Measurements from ENCODE around the gene SH3RF3.

SH3RF3 gene

DNA sequence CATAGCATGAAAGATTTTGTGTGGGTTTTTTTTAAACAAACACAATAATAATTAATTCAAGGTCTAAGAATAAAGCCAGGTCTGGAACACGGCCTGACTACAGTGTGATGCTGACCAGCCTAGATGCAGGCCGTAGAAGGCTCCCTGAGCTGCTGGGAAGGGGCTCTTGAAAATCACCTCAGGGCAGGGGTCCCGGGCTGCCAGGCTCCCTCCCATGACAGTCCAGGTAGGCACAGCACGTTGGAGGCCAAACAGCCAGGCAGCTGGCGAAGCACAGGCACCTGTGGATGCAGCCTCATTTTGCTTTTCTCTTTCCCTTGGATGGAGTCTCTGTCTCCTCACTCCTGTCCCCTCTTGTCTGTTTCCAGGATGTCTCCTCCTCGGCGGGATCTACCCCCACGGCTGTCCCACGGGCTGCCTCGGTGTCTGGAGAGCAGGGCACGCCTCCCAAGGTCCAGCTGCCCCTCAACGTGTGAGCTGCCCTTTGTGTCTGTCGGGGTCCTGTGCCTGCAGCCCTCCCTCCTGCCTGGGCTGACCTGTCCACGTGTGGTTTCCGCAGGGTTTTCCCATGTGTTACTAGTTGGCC is 290.3 kb downstream of the SH3RF3 start:
- no peak for DNase-seq (ENCODE audit: low spot score)

DNA sequence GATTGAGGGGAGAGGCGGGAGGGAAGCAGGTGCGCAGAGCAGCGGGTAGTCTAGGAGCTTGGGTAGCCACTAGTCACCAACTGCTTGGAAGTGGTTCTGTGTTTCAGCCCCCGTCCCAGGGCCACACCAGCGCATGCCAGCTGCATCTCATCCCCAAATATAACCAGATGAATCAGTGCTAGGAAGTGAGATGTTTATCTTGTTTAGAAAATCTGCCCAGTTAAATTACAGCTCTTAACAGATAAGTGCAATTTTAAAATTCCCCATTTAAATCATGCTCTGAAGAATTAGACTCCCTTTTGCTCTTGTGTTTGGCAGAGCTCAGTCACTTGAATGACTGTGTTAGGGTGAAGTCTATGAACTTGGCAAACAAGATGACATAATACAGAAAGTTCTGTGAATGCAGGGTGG is 291.0 kb downstream of the SH3RF3 start:
- no peak for DNase-seq (ENCODE audit: low spot score)

DNA sequence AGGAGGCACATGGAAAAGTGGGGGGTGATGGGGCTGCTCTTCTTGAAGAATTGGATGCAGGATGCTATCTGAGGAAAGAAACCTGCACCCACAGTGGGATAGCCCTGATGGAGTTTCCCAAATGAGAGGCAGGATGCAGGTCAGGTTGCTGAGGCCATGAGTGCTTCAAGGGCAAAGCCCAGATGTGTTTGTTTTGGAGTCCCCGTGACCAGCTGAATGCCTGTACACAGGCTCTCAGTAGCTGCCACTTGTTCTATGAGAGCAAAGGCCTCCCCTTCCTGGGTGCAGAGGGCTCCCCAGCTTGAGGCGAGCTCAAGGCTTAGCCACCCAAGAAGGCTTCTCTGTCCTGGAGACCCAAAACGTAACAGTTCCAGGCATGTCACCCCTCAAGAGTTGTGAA is 292.1 kb downstream of the SH3RF3 start:
- no peak for DNase-seq (ENCODE audit: low spot score)

DNA sequence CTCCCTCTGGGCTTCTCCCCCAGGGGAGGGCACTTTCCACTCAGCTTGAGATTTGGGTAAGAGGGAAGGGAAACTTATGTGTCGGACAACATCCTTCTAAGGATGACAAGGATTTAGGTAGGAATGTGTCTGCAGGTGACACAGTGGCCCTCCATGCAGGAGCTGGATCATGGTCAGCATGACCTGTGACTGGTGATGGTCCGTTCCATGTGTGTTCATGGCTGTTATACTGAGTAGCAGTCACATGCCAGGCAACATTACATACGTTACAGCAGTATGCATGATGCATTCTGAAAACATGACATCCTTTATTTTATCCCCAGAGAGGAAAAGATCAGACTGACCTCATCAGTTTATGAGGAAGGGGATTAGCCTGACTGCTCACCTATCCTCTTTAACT is 292.6 kb downstream of the SH3RF3 start:
- DNase-seq (ENCODE audit: low spot score) = no peak

DNA sequence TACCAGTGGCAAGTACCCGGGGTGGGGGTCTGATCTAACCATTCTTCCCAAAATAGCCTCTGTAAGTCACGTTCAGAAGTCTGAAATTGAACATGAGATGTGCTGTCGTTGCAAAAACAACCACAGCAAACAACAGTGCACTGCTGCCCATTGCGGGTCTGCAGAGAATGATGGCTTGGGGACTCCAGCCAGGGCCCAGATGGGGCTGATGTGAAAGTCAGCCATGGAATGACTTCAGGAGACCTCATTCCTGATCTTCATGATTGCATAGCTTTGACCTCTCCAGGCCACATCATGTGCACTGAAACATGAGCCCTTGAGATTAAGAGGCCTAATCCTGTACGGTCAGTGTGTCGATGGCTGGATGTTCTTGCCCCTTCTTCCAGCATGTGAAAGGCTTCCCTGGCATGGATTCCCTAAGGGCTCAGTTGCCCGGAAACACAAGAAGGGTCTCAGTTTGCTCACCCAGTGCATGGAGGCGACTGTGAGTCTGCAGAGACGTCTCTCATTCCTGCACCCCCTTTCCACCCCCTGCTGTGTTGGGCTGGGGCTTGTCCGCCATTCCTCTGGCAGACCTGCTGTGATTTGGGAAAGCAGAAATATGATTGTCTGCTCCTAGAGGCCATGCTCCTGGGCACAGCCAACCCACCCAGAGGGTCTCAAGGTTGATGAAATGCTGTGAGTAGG is 293.2 kb downstream of the SH3RF3 start:
- DNase-seq (ENCODE audit: low spot score) = no peak

DNA sequence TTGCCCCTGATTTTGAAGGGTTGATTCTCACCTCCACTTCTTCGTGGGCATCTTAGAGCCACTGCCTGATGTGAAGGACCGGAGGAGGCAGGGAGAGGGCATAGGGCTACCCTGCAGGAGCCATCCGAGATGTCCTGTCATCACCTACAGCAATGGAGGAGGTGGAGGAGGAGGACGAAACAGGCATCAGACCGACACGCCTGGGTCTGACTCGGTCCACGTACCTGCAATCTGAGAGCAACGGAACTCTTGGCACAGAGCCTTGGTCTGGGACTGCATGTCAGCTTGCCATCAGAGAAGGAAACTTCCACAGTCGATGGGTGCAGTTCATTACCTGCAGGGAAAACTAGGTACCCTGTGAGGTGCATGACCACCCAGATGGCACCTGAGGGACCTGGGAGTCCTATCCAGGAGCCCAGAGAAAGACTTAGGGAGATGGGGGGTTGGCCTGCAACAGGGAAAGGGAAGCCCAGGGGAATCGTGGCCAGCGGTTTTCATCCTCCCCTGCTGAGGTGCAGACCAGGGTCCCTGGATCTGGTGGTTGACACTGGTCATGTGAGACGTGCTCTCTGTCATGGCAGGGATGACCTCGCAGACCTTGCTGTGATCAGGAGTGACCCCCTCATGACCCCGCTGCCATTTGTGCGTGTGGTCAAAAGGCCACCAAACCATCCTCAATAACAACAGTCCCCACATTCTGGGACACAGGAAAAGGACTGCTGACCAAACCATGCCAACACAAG is 293.9 kb downstream of the SH3RF3 start:
- no peak for DNase-seq (ENCODE audit: low spot score)

DNA sequence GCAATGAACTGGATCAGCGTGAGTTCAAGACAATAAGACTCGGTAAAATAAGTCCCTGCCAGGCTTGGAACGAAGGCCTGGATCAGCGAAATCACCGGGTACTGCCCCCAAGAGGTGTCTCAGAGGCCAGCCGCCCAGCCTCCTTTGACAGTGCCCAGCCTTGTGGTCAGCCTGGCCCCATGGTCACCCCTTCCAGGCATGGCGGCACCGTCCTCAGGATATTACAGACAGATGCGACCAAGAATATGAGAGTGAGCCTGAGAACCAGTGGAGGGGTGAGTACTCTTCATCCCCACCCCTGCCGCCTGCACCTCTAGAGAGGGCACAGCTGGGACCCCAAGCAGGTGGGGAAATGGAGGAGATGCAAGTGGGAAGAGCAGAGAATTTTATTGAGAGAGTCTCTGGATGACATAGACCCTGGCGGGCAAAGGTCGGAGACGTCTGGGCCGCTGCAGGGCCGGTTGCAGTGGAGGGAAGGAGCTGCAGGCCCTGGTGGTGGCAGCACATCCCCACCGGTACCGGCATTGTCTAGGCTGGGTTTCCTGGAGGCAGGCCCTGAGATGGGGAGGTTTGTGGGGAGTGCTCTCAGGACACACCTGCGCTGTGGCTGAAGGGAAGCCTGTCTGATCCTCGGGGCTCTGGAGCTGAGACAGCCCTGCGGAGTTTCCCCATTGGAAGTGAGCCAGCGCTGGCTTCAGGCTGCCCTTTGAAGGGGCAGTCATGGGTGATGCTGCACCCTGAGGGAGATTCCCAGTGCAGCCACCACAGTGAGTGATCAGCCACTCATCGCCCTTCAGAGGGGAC is 294.8 kb downstream of the SH3RF3 start:
- no peak for DNase-seq (ENCODE audit: low spot score)

DNA sequence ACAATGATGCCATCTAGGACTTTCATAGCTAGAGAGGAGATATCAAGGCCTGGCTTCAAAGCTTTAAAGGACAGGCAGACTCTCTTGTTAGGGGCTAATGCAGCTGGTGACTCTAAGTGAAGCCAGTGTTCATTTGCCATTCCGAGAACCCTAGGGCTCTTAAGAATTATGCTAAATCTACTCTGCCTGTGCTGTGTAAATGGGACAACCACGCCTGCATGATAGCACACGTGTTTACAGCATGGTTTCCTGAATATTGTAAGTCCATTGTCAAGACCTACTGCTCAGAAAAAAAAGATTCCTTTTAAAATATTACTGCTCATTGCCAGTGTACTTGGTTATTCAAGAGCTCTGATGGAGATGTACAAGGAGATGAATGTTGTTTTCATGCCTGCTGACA is 296.4 kb downstream of the SH3RF3 start:
- no peak for DNase-seq (ENCODE audit: low spot score)

DNA sequence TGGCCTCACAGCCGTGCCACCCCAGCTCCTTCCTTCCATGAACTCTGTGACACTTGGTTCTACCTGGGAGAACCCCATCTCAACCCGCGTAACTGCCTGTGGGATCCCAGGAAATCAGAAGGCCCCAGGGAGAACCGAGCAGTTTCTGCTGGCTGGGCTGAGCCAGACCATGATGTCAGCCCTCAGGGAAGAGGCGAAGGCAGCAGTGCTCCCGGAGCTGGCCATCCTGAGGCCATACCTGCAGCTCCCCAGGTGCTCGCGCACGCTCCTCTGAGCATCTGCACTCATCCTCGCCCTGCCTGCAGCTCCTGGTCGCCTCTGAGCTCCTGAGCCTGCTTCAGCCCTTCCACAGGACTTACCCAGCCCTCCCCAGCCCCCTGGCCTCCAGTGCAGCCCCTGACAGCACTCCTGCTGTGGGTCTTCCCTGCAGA is 298.7 kb downstream of the SH3RF3 start:
- no peak for DNase-seq (ENCODE audit: low spot score)

DNA sequence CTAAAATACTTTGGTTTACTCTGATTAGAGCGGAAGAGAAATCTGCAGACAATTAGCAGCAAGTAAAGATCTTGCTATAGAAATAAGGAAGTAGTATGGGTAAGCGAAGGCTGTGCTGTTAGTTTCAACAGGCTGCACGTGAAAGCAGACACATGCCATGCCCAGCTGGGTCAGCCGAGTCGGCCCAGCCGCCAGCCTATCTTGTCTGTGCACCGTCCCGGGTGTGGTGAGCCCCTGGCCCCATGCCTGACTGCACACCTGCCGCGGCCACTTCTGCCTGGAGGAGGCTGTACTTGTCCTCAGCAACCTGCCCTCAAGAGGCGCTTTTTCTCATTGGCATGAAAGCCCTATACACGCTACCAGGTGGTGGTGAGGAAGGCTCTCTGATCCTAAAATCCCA is 299.3 kb downstream of the SH3RF3 start:
- no peak for DNase-seq (ENCODE audit: low spot score)

DNA sequence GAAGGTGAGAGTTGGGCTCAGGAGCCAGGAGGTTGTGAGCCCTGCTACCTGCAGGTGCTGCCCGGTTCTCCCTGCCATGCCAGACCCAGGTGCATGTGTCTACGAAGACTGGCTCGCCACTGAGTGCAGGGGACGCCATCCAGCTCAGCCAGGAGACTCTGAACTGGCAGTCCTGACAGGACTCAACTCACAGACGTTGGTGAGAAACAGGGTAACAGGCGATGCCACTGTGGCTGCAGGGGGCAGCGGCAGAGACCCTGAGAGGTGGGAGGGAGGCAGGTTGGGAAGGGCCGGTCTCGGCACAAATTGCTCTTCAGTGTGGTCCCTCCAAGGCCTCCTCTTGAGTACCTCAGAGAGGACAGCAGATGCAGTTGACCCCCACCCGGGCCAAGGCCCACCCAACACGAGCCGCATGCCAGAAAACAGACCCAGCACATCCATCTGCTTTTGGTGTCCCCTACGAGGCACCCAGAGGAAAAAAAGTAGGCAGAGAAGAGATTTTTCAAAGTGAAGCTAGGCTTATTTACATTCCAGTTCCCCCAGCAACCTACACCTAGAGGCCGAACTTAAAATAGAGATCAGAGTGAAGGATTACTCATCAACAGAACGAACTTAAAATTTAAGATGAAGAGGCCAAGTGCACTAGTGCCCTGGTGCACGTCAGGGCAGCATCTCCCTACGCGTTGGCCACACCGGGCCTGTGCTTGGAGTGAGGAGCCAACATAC is 300.0 kb downstream of the SH3RF3 start:
- DNase-seq (ENCODE audit: low spot score) = no peak

DNA sequence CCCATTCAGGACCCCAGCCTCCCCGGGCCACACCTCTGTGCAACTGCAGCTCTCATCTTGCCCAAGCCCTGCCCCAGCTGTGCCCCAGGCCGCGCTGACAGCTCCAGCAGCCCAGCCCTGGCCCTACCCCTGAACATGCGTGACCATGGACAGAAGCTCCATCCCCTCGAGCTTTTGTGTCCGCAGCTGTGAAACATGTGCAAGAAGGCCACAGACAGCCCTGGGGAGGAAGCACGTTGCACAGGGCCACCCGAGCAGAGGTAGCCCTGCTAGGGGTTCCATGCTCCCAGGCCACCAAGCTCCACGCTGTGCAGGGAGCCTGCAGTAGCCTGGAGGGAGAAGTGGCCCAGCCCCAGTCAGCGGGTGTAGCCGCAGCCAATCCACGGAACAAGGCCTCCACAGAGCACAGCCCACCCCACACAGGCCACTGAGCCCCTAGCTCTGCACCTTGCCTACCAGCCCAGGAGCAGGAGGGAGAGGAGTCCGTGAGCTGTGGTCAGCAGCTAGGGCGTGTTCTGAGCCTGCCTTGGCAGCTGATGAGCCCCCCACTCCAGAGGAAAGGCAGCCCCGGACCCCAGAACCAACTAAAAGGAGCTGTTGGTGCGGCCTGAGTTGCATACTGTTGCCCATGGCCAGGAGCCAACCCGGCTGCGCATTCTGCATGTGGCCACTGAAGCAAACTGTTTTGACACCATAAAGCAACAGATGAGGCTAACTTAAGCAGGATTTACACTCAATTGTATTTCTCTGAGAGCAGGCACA is 300.7 kb downstream of the SH3RF3 start:
- DNase-seq (ENCODE audit: low spot score) = no peak

DNA sequence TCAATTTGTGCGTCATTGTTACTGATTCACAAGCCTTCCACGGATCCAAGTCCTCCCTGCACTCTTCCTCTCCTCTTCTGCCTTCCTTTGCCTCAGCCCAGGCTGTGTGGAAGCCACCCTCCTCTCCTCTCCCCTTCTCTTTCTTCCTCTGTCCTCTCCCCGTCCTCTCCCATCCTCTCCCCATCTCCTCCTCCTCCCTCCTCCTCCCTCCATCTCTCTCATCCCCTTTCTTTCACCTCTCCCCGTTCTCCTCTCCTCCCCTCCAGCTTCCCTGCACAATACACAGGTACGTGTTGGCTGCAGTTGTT is 301.3 kb downstream of the SH3RF3 start:
- no peak for DNase-seq (ENCODE audit: low spot score)

DNA sequence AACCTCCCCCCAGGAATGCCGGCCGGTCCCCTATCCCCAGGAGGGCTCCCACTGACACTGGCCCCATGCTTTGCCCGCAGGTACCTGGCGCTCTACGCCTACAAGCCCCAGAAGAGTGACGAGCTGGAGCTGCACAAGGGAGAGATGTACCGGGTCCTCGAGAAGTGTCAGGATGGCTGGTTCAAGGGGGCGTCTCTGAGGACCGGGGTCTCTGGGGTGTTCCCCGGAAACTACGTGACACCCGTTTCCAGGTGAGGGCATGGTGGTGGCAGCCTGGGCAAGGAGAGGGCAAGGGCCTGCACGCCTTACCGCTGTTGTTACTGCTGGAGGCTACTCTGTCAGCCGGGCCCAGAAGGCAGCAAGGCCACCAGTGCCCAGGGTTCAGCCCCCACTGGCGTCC is 303.4 kb downstream of the SH3RF3 start:
- DNase-seq (ENCODE audit: low spot score) = no peak

DNA sequence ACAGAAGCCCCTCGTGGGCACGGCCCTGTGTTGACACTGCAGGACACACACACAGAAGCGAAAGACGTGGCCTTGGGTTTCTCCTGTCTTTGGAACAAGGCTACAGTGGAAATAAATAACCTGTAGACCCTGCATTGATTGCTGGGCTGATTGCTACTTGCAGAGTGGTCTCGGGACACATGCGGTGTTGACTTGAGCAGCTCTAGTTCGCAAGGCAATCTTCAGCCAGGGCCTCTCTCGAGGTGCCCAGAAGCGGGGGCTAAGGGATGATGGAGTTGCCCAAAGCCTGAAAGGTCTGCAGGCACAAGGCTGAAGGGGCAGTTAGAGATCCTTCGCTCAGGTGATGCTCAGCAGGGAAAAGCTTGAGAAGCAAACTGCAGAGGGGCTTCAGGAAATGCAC is 304.5 kb downstream of the SH3RF3 start:
- DNase-seq (ENCODE audit: low spot score) = no peak

DNA sequence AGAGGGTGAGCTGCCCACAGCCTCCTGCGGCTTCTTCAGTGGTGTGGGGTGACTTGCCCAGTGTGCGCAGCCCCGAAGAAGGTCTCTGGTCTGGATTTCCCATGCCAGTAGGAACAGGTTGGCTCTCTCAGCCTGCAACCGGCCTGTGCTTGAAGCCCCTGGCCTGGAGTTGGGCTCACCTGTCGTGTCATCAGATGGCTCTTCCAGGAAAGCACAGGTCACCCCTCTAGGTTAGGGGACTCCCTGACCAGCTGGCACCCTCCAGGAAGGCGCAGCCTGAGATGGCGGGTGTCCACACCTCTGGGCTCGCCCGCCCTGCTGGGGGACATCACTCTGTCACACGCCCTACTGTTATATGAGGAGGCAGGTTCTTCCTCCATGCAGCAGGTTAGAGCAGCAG is 304.9 kb downstream of the SH3RF3 start:
- no peak for DNase-seq (ENCODE audit: low spot score)

DNA sequence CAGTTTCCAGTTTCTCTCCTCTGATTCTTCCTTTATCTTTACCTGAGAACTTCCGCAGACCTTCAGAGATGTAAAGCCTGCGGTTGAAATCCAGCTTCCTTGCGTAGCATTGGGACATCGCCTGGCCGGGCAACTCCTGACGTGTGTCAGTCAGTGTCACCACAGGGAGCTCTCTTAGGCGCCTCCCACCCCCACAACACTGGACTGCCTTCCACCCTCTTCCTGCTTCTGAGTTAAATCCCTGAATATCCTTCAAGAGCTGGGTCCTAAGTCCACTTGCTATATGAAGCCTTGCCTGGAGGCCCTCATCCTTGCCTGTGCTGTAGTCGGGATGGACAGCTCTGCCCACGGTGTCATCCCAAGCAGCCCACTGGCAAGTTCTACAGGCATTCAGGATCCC is 305.3 kb downstream of the SH3RF3 start:
- no peak for DNase-seq (ENCODE audit: low spot score)

DNA sequence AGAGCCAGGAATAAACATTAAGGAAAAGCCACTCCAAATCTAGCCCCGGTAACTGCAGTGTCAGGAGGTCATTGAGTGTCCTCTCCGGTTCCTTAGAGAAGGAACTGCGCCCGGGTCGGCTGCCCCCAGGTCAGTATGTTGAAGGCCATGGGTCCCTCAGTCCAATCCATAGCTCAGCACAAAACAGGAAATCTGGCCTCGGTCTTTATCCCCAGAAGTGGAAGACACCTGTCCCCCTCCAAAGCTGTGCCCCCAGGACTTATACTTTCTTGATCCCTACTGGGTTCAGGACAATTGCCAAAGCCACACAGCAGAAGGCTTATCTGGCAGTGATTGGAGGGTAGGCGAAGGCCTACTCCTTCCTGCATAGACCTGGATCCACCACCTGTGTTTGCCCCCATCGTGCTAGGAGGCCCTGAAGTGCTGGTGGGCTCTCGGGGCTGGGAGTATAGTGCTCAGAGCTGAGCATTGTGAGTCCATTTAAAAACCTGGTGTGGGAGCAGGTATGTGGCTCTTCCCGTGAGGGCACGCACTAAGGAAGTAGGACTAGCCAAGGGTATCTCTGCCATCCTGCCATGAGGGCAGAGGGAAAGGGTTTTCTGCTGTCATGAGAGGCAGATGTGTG is 306.2 kb downstream of the SH3RF3 start:
- no peak for DNase-seq (ENCODE audit: low spot score)

DNA sequence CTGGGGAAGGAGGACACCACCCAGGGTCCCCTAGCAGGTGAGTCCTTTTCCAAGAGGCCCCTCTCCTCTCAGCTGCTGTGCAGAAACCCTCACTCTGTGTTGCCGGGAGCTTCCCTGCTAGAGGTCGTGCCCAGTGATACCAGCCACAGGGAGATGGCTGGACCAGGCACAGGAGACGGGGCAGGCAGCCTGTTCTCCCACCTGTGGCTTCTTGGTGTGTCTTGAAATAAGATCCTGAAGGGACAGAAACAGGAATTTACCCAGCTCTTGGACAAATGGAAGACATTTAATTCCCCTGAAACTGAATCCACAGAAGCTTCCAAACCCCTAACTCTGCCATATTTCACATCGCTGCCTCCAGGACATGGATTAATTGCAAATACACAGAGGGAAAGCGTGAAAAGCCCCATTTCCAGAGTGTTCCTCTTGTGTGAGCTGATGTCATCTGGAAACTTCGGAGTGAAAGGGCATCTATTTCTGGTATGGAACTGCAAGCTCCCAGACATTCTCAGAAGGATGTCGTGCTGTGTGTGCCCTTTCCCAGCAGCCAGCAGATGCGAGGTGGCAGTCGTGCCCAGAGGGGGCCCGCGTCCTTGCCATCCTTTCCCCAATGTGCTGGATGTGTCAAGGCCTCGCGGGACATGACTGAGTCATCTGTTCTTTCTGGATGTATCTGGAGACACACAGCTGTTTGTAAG is 307.0 kb downstream of the SH3RF3 start:
- no peak for DNase-seq (ENCODE audit: low spot score)

DNA sequence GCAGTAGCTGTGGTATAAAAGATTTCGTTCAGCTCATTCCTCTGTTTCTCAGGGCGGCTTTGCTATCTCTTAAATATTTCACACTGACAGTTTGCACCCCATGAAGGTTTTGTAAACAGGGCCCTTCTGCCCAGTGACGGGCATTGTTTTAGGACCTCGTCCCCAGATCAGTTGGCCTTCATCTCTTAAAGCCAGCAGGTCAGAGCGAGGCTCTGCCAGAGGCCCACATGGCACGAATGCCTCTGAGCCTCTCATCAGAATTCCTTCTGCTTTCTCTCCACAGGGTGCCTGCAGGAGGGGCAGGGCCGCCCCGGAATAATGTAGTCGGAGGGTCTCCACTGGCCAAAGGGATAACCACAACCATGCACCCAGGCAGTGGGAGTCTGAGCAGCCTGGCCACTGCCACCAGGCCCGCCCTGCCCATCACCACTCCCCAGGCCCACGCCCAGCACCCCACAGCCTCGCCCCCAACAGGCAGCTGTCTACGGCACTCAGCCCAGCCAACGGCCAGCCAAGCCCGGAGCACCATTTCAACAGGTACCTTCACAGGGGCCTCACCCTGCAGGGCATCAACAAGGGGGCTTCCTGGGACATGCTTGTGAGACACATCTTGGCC is 307.7 kb downstream of the SH3RF3 start:
- DNase-seq (ENCODE audit: low spot score) = no peak

All from LoVo (cell line).